Fibroblast of villous mesenchyme (primary cell): ENCODE results near the gene ZXDC. TPM values are rescaled to one million over a fixed set of nuclear protein-coding genes. Genes with fewer than 3 reads are reported as not detected.

ENCODE experiments used
- DNase-seq: peaks from one replicate; pipeline ENCODE4 v3.0.0-alpha.2; 2010; ENCODE audit warnings: low read depth
- H3K4me3 ChIP-seq: 2 replicates; pipeline ENCODE4 v1.5.1; 2011; ENCODE audit warnings: low read depth, mild to moderate bottlenecking, low read length
- total RNA-seq: library from RNA; depleted of rRNA; stranded (reverse); fragments of >200 nt; gene quantifications from 2 replicates; pipeline ENCODE4 v1.2.3, GENCODE V29; 2012
- TF ChIP-seq, protein P1 (sequence below): IDR thresholded peaks from 2 replicates; pipeline ENCODE4 v1.5.1; 2012; ENCODE audit warnings: low read depth, mild to moderate bottlenecking, low read length; ENCODE audit not compliant: insufficient read depth

Gene ZXDC
- total RNA-seq, 1 donor: 17.7 TPM

DNA sequence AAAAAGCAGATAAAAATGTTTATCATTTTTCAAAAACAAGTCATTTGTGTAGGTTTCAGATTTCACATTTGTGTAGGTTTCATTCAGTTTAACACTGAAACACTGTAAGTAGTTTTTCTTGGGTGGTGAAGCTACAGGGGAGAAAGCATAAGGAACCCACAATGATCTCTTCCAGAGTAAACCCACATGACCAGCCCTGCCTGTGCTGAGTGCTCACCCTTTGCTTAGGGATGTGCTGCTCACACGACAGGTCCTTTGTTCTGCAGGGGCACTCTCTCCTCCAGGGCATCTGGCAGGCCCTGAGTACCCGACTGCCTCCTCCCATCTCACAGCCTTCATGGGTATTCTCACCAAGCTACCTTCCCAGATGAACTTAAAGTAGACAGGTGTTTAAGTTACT lies 28.9 kb downstream of the ZXDC start:
- TF ChIP-seq, protein P1, sequence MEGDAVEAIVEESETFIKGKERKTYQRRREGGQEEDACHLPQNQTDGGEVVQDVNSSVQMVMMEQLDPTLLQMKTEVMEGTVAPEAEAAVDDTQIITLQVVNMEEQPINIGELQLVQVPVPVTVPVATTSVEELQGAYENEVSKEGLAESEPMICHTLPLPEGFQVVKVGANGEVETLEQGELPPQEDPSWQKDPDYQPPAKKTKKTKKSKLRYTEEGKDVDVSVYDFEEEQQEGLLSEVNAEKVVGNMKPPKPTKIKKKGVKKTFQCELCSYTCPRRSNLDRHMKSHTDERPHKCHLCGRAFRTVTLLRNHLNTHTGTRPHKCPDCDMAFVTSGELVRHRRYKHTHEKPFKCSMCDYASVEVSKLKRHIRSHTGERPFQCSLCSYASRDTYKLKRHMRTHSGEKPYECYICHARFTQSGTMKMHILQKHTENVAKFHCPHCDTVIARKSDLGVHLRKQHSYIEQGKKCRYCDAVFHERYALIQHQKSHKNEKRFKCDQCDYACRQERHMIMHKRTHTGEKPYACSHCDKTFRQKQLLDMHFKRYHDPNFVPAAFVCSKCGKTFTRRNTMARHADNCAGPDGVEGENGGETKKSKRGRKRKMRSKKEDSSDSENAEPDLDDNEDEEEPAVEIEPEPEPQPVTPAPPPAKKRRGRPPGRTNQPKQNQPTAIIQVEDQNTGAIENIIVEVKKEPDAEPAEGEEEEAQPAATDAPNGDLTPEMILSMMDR: no peak
- DNase-seq: peak; percentile 12
- no peak overlapping the region for H3K4me3 ChIP-seq

GRCh38 chr3:126446301-126446700 lies 29.4 kb downstream of the ZXDC start:
- DNase-seq: no peak
- H3K4me3 ChIP-seq: no peak overlapping the region
- TF ChIP-seq, protein P1: no peak

DNA sequence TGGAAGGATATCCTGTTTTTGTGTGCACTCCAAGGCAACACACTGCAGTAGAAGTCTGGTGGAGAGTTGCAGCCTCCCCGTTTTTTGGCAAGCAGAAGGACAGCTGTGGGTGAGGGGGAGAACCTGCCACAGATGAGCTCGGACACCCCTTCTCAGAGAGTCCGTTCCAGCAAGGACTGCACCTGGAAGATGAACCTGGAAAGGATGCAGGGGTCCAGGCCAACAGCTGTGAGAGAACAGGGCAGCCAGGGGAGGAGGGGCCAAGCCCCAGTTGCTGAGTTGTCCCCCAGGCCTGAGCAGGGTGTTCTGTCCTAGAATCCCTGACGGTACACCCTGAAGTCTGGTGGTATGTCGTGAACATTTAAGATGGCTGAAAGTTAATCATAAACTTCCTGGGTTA lies 30.2 kb downstream of the ZXDC start:
- DNase-seq: no peak
- H3K4me3 ChIP-seq: no peak overlapping the region
- TF ChIP-seq, protein P1: no peak

DNA sequence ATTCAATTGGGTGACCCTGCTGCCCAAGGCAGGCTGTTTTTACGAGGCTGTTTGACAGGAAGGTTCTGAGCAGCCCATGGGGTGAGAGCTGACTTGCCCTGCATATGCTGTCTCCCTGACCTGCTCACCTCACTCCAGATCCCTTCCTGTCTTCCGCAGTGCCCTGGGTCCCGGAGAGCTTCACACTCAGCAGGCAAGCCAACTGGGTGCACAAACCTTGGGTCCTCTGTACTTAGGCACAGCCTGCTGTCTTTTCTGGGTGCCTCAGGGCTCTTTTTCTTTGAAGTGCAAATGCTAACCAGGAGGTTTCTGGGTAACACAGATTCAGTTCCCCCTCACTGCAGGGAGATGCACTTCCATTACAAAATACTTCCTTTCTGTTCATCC lies 32.8 kb downstream of the ZXDC start:
- no peak overlapping the region for H3K4me3 ChIP-seq

DNA sequence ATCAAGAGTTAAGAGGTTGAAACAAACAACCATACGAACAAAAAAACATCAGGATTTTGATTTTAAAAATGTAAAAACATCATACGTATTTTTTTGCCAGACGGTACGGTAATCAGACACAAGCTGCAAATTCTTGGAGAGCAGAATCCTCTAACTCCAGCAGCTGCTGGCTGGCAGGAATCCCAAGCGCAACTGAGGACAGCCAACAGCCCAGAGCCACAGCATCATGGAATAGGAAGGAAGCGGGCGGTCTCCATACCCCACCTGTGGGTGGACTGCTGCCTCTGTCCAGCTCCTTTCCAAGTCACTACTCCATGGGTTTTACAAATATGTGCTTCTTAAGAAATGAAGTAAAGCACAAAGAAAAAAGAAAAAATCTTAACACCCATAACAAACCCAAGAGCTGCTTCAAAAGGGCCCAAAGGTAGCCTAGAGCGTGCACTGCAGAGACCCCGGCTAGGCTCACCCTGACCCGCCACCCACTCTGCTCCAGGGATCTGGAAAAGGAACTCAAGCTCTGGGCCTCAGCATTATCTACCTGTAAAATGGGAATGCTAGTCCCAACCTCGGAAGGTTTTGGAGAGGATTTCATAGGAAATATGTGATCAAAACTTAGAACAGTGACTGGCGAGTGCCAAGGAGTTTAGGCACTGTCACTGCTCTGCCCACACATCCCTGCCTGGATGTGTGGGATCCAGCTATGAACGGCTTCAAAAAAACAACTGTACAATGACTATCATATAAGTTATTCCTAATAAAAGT lies 33.4 kb downstream of the ZXDC start:
- DNase-seq: no peak
- no peak overlapping the region for H3K4me3 ChIP-seq
- TF ChIP-seq, protein P1: no peak

More for the DNA sequence above, 32.8 kb downstream of the ZXDC start:
- TF ChIP-seq, protein P1: no peak
- DNase-seq: no peak

DNA sequence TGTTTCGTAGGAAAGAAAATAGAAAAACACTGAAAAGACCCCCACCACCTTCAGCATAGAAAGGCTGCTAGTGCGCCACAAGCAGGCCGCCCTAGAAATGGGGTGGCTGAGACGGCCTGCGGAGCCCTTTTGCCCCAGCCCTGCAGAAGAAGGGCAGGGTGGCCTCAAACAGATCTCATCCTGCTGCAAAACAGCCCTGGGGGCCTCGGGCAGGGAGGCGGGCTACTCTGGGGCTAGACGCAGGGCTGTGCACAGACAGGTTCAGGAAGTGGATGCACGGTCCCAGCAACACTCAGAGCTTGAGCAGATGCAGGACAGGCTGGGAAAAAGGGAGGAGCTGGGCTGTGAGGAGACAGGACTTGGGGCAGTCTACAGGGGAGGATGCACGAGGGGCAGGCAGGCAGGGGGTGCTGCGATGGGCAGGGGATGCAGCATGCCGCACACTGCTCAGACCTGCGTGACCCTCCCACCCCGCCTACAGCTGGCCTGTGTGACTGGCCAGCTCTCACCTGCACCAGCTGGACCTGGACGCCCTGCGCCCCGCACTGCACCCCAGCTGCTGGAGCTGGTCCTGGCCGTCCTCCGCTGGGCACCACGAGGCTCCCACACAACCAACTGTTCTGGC lies 34.3 kb downstream of the ZXDC start:
- TF ChIP-seq, protein P1: no peak
- H3K4me3 ChIP-seq: no peak overlapping the region
- DNase-seq: no peak
